SK-N-SH (cell line): ENCODE data around the gene SH2D4B. TPM values are rescaled to one million over a fixed set of nuclear protein-coding genes. Genes with fewer than 3 reads are reported as not detected.

Source experiments
- CTCF ChIA-PET: fragments of 300-600, 350-600 bp; formaldehyde crosslinking; extraction: SDS; loops from one replicate; lab custom pipeline; 2021; lab: Yijun Ruan, JAX
- POLR2A ChIA-PET: fragments of 350-600 bp; sonication (Branson Sonifier 250); formaldehyde crosslinking; extraction: SDS; loops from one replicate; lab custom pipeline; 2020; ENCODE audit warnings: antibody characterized with exemption, inconsistent platforms; lab: Yijun Ruan, JAX
- DNase-seq: peaks from one replicate; pipeline ENCODE4 v3.0.0; 2012
- H2AFZ ChIP-seq: fragments of 200-600 bp; sonication (generic); 2 replicates; pipeline ENCODE4 v1.8.1; 2016; ENCODE audit warnings: antibody characterized with exemption, mild to moderate bottlenecking, low read depth
- H3F3A ChIP-seq: fragments of 200-600 bp; sonication (generic); replicated peaks from 2 replicates; pipeline ENCODE3; 2016; ENCODE audit warnings: antibody characterized with exemption, mild to moderate bottlenecking; ENCODE audit not compliant: insufficient read depth
- H3K27ac ChIP-seq, 2 experiments: fragments of 200-500 bp in 1 of 2; fragments of 200-600 bp in 1 of 2; sonication (Bioruptor generic) in 1 of 2; sonication (generic), shearing (Covaris generic) in 1 of 2; 2 replicates each; pipeline versions ENCODE4 v1.5.1 to v1.6.1; 2014 to 2016; ENCODE audit warnings: low read depth in 2 of 2, inconsistent platforms in 1 of 2, low read length in 1 of 2, mild to moderate bottlenecking in 1 of 2, mixed read lengths in 1 of 2
- H3K27me3 ChIP-seq: fragments of 200-600 bp; sonication (generic), shearing (Covaris generic); 2 replicates; pipeline ENCODE4 v1.6.1; 2016; ENCODE audit warnings: mixed run types; ENCODE audit not compliant: insufficient read depth
- H3K36me3 ChIP-seq, 2 experiments: fragments of 200-500 bp in 1 of 2; fragments of 200-600 bp in 1 of 2; sonication (Bioruptor generic) in 1 of 2; sonication (generic) in 1 of 2; replicated peaks in 1 of 2; 2 replicates each; pipeline versions ENCODE3 to v1.5.1; 2014 to 2016; ENCODE audit warnings: low read length in 1 of 2, mild to moderate bottlenecking in 1 of 2; ENCODE audit not compliant: insufficient read depth in 2 of 2, control insufficient read depth in 1 of 2
- H3K4me1 ChIP-seq, 2 experiments: fragments of 200-500 bp in 1 of 2; fragments of 200-600 bp in 1 of 2; sonication (Bioruptor generic) in 1 of 2; sonication (generic), shearing (Covaris generic) in 1 of 2; 2 replicates each; pipeline versions ENCODE4 v1.5.1 to v1.6.1; 2014 to 2016; ENCODE audit warnings: low read depth in 1 of 2, low read length in 1 of 2, mixed run types in 1 of 2; ENCODE audit not compliant: insufficient read depth in 2 of 2, control insufficient read depth in 1 of 2
- H3K4me2 ChIP-seq: fragments of 200-600 bp; sonication (generic), shearing (Covaris generic); 2 replicates; pipeline ENCODE4 v1.6.1; 2017; ENCODE audit warnings: mixed run types
- H3K4me3 ChIP-seq, 2 experiments: fragments of 200-500 bp in 1 of 2; fragments of 200-600 bp in 1 of 2; sonication (Bioruptor generic) in 1 of 2; sonication (generic), shearing (Covaris generic) in 1 of 2; 2 replicates each; pipeline versions ENCODE4 v1.5.1 to v1.8.1; 2014 to 2016; ENCODE audit warnings: low read depth in 2 of 2, inconsistent platforms in 1 of 2, low read length in 1 of 2, mild to moderate bottlenecking in 1 of 2, mixed read lengths in 1 of 2, moderate library complexity in 1 of 2
- H3K79me2 ChIP-seq: fragments of 200-600 bp; sonication (generic); 2 replicates; pipeline ENCODE4 v1.8.1; 2017; ENCODE audit warnings: mild to moderate bottlenecking; ENCODE audit not compliant: insufficient read depth
- H3K9ac ChIP-seq: fragments of 200-600 bp; sonication (generic); 2 replicates; pipeline ENCODE4 v1.6.1; 2017; ENCODE audit warnings: mixed run types
- H3K9me2 ChIP-seq: fragments of 200-600 bp; sonication (generic); 2 replicates; pipeline ENCODE4 v1.6.1; 2017; ENCODE audit warnings: mixed run types
- H3K9me3 ChIP-seq: fragments of 200-600 bp; sonication (generic); 2 replicates; pipeline ENCODE4 v1.6.1; 2017; ENCODE audit warnings: mixed run types, mild to moderate bottlenecking, moderate library complexity
- H4K20me1 ChIP-seq: fragments of 200-600 bp; sonication (generic); 2 replicates; pipeline ENCODE4 v1.6.1; 2017; ENCODE audit warnings: mild to moderate bottlenecking, mixed run types; ENCODE audit not compliant: insufficient read depth
- CHD2 ChIP-seq: fragments of 150-350 bp; IDR thresholded peaks from 2 replicates; pipeline ENCODE4 v1.6.1; 2018; ENCODE audit warnings: low read length; ENCODE audit not compliant: partially characterized antibody
- ELF1 ChIP-seq: IDR thresholded peaks from 2 replicates; pipeline ENCODE4 v1.4.0; 2012
- FOSL2 ChIP-seq: IDR thresholded peaks from 2 replicates; pipeline ENCODE4 v1.4.0; 2012; ENCODE audit warnings: low read depth, mild to moderate bottlenecking, moderate library complexity, borderline replicate concordance
- FOXM1 ChIP-seq: IDR thresholded peaks from 2 replicates; pipeline ENCODE4 v1.4.0; 2012; ENCODE audit warnings: low read depth, mild to moderate bottlenecking
- GATA2 ChIP-seq: sonication (generic); formaldehyde crosslinking; IDR thresholded peaks from 2 replicates; pipeline ENCODE4 v1.5.0; 2020; ENCODE audit warnings: mild to moderate bottlenecking, missing genetic modification reagents
- JUND ChIP-seq: IDR thresholded peaks from 2 replicates; pipeline ENCODE4 v1.4.0; 2012
- MEF2A ChIP-seq: IDR thresholded peaks from 2 replicates; pipeline ENCODE4 v1.4.0; 2012; ENCODE audit warnings: low read depth, borderline replicate concordance
- MXI1 ChIP-seq: IDR thresholded peaks from 2 replicates; pipeline ENCODE4 v1.6.1; 2012; ENCODE audit warnings: mild to moderate bottlenecking, low read depth, low read length, improper control_type of control experiment
- NFIC ChIP-seq: IDR thresholded peaks from 2 replicates; pipeline ENCODE4 v1.4.0; 2012; ENCODE audit warnings: borderline replicate concordance
- NRF1 ChIP-seq: IDR thresholded peaks from 2 replicates; pipeline ENCODE4 v1.6.1; 2012; ENCODE audit warnings: low read depth, mild to moderate bottlenecking, low read length
- RFX5 ChIP-seq: IDR thresholded peaks from 2 replicates; pipeline ENCODE4 v1.6.1; 2012; ENCODE audit warnings: mild to moderate bottlenecking, improper control_type of control experiment, low read length
- SIN3A ChIP-seq: IDR thresholded peaks from 2 replicates; pipeline ENCODE4 v1.6.1; 2012; ENCODE audit warnings: low read depth, mild to moderate bottlenecking, low read length, moderate library complexity, borderline replicate concordance
- TCF12 ChIP-seq: IDR thresholded peaks from 2 replicates; pipeline ENCODE4 v1.4.0; 2012
- TEAD4 ChIP-seq: IDR thresholded peaks from 2 replicates; pipeline ENCODE4 v1.4.0; 2012; ENCODE audit warnings: mild to moderate bottlenecking, borderline replicate concordance; ENCODE audit not compliant: insufficient read depth
- USF2 ChIP-seq: fragments of 150-350 bp; IDR thresholded peaks from 2 replicates; pipeline ENCODE4 v1.6.1; 2017; ENCODE audit warnings: antibody characterized with exemption, low read length, low read depth, borderline replicate concordance
- YY1 ChIP-seq: IDR thresholded peaks from 2 replicates; pipeline ENCODE4 v1.4.0; 2012; ENCODE audit warnings: low read depth, mild to moderate bottlenecking
- ZBTB33 ChIP-seq: IDR thresholded peaks from 2 replicates; pipeline ENCODE4 v1.4.0; 2012; ENCODE audit warnings: low read depth, borderline replicate concordance
- WGBS: methylation state at CpG from one replicate; pipeline ENCODE4 v1.1.6; 2017; ENCODE audit warnings: low lambda C conversion rate; 5-methylcytosine and 5-hydroxymethylcytosine counted together
- polyA plus RNA-seq, 3 experiments: library from polyadenylated mRNA; depleted of rRNA; stranded (reverse); fragments of >200 nt; gene quantifications; 2 replicates each; pipeline ENCODE4 v1.2.3, GENCODE V29; 2012

Gene SH2D4B
- polyA plus RNA-seq, 1 of the 3 experiments (the other 2 are of a cell fraction): not detected

GRCh38 chr10:80561950-80562349 is 24.2 kb downstream of the SH2D4B start:
- Histone ChIP-seq H3K9me3 (no peaks in the 10 kb centered on the region), H3K4me2 (no peak overlapping the region), H3K79me2 (no peaks in the 10 kb centered on the region), H3K4me1 (no peaks in the 10 kb centered on the region), H3K27ac (peak overlapping the region in 1 of 2 experiments; percentile 30; a peak in 1 of 4 replicates), H3F3A (no peaks in the 10 kb centered on the region), H2AFZ (no peak overlapping the region), H3K9me2 (no peaks in the 10 kb centered on the region), H3K27me3 (no peaks in the 10 kb centered on the region), H3K4me3 (no peak overlapping the region), H4K20me1 (no peaks in the 10 kb centered on the region), H3K9ac (no peak overlapping the region), H3K36me3 (no peaks in the 10 kb centered on the region)
- DNase-seq: no peak
- ChIA-PET CTCF (interaction anchor here (0.9 to 1.7 kb wide), 2 partner anchors 35 to 56 kb away, joined by 3 to 4 read pairs; no protein-coding TSS in a partner anchor), POLR2A (no interaction called here)
- TF ChIP-seq MEF2A: no peak
- no peak for TF ChIP-seq GATA2 (CRISPR knock-in tag)
- TF ChIP-seq USF2: no peak
- TF ChIP-seq TCF12: 0 out of 2 replicates have a peak, but pooled peaks have one; percentile 15

- Histone ChIP-seq H3K4me1 (no peaks in the 10 kb centered on the region), H3K79me2 (no peaks in the 10 kb centered on the region), H3K9me3 (no peaks in the 10 kb centered on the region), H3K4me3 (no peak overlapping the region), H3K27me3 (no peaks in the 10 kb centered on the region; the same call in 1 of the 2 replicates), H3K36me3 (no peaks in the 10 kb centered on the region), H3K9me2 (no peaks in the 10 kb centered on the region), H3K27ac (no peak overlapping the region), H3F3A (no peaks in the 10 kb centered on the region), H2AFZ (no peak overlapping the region)
- POLR2A ChIA-PET: no interaction called here
- DNase-seq: no peak
- CTCF ChIA-PET: no interaction called here
- TF ChIP-seq JUND: no peak
- no peak for TF ChIP-seq TEAD4
- TF ChIP-seq YY1: no peak
- no peak for TF ChIP-seq CHD2
- no peak for TF ChIP-seq ZBTB33
- no peak for TF ChIP-seq SIN3A
- TF ChIP-seq NRF1: no peak
- TF ChIP-seq FOXM1: no peak
- TF ChIP-seq RFX5: no peak
- TF ChIP-seq ELF1: no peak
- no peak for TF ChIP-seq TCF12
- no peak for TF ChIP-seq NFIC
- TF ChIP-seq MXI1: no peak
- TF ChIP-seq FOSL2: no peak
- TF ChIP-seq, all 33 proteins: peak for 0
- H3K9ac ChIP-seq: no peak overlapping the region
- no peak overlapping the region for H3K4me2 ChIP-seq
- no peaks in the 10 kb centered on the region for H4K20me1 ChIP-seq
- 42% methylated on average over 2 of the region's 2 CpGs for WGBS
Observed at GRCh38 chr10:80567292-80567691, 29.6 kb downstream of the SH2D4B start.
